OCI-LY7 (cell line): ENCODE measurements around the gene IP6K2.

ENCODE experiments used
- CTCF ChIP-seq: fragments of 200-600 bp; sonication (generic); conservative IDR thresholded peaks from 2 replicates; pipeline ENCODE4 v1.5.1; 2014; ENCODE audit warnings: mild to moderate bottlenecking, antibody characterized with exemption, low read length, moderate library complexity, mixed read lengths
- EZH2phosphoT487 ChIP-seq: fragments of 200-600 bp; sonication (generic); IDR thresholded peaks from 2 replicates; pipeline ENCODE4 v1.6.1; 2018; ENCODE audit warnings: low read depth, borderline replicate concordance, mild to moderate bottlenecking, mixed run types, antibody characterized with exemption, low read length, moderate library complexity, mixed read lengths

GRCh38 chr3:48694610-48695392 lies 22.2 kb downstream of the IP6K2 start:
- TF ChIP-seq CTCF (no peak), EZH2phosphoT487 (no peak)
